ENCODE measurements around the gene IFNA4. TPM values are rescaled to one million over a fixed set of nuclear protein-coding genes. Genes with fewer than 3 reads are reported as not detected.
"Not testable (repeated sequence)": the region's sequence is repeated elsewhere in the genome, so short reads cannot be mapped to it uniquely, and the experiment has no call there.

The IFNA4 gene
- total RNA-seq, 2 experiments from 2014 or later = not detected

GRCh38 chr9:21182810-21183736 is 4.3 kb downstream of the IFNA4 start:
- H3K4me3 ChIP-seq (ENCODE audit: low read depth, low read length, poor library complexity, severe bottlenecking); H2AFZ ChIP-seq (ENCODE audit: low read length); CTCF ChIA-PET (ENCODE audit: unreplicated experiment); H4K20me1 ChIP-seq (ENCODE audit: insufficient read depth, low read length); H3K36me3 ChIP-seq (ENCODE audit: insufficient read depth, low read length); H3K27ac ChIP-seq (ENCODE audit: low read depth, low read length, poor library complexity, severe bottlenecking); H3K4me2 ChIP-seq (ENCODE audit: low read length); BruUV-seq (replicated peaks); H3K79me2 ChIP-seq (ENCODE audit: insufficient read depth, low read depth, low read length); H3K9me2 ChIP-seq (ENCODE audit: insufficient read depth, low read length); intact Hi-C loops (cut with micrococcal nuclease; ENCODE audit: unreplicated experiment); H3K9me3 ChIP-seq (ENCODE audit: low read length); H3K4me1 ChIP-seq (ENCODE audit: insufficient read depth, low read length, poor library complexity, severe bottlenecking): not testable (repeated sequence)
- POLR2A ChIA-PET = interaction anchor here (0.7 kb wide), 1 partner anchor 16 kb away, joined by 3 read pairs; no protein-coding TSS in a partner anchor
- DNase-seq (ENCODE audit: low spot score) = peak; percentile 12
- TF ChIP-seq, protein P1, sequence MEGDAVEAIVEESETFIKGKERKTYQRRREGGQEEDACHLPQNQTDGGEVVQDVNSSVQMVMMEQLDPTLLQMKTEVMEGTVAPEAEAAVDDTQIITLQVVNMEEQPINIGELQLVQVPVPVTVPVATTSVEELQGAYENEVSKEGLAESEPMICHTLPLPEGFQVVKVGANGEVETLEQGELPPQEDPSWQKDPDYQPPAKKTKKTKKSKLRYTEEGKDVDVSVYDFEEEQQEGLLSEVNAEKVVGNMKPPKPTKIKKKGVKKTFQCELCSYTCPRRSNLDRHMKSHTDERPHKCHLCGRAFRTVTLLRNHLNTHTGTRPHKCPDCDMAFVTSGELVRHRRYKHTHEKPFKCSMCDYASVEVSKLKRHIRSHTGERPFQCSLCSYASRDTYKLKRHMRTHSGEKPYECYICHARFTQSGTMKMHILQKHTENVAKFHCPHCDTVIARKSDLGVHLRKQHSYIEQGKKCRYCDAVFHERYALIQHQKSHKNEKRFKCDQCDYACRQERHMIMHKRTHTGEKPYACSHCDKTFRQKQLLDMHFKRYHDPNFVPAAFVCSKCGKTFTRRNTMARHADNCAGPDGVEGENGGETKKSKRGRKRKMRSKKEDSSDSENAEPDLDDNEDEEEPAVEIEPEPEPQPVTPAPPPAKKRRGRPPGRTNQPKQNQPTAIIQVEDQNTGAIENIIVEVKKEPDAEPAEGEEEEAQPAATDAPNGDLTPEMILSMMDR (conservative IDR thresholded peaks at IDR 0.05; ENCODE audit: low read length) = peak; percentile 74

- Histone ChIP-seq H3K4me2 (ENCODE audit: low read length) (no peak overlapping the region), H3K79me2 (ENCODE audit: insufficient read depth, low read depth, low read length) (no peaks in the 10 kb centered on the region), H3K27ac (ENCODE audit: low read depth, low read length, poor library complexity, severe bottlenecking) (no peak overlapping the region), H3K9me3 (ENCODE audit: low read length) (no peaks in the 10 kb centered on the region), H3K4me3 (ENCODE audit: low read depth, low read length, poor library complexity, severe bottlenecking) (no peak overlapping the region), H3K4me1 (ENCODE audit: insufficient read depth, low read length, poor library complexity, severe bottlenecking) (no peaks in the 10 kb centered on the region), H4K20me1 (ENCODE audit: insufficient read depth, low read length) (no peaks in the 10 kb centered on the region), H3K36me3 (ENCODE audit: insufficient read depth, low read length) (no peaks in the 10 kb centered on the region), H3K9me2 (ENCODE audit: insufficient read depth, low read length) (no peaks in the 10 kb centered on the region), H2AFZ (ENCODE audit: low read length) (no peak overlapping the region)
- DNase-seq (ENCODE audit: low spot score) = no peak
- no TSS peak for BruUV-seq (replicated peaks)
- intact Hi-C loops (cut with micrococcal nuclease; ENCODE audit: unreplicated experiment) = no loop called here
- CTCF ChIA-PET (ENCODE audit: unreplicated experiment) = no interaction called here
- no peak for TF ChIP-seq EZH2phosphoT487 (IDR thresholded peaks at IDR 0.05; ENCODE audit: borderline replicate concordance, low read depth, low read length)
- TF ChIP-seq, protein P1 (conservative IDR thresholded peaks at IDR 0.05; ENCODE audit: low read length) = no peak
- POLR2A ChIA-PET = interaction anchor here (0.8 kb wide), 1 partner anchor 27 kb away, joined by 3 read pairs; the partner anchor contains the start of gene IFNA7
Observed at GRCh38 chr9:21174671-21175070, 12.7 kb downstream of the IFNA4 start.

GRCh38 chr9:21172156-21172555 is 15.2 kb downstream of the IFNA4 start:
- ChIA-PET CTCF (ENCODE audit: unreplicated experiment) (no interaction called here), POLR2A (no interaction called here)
- no peaks in the 10 kb centered on the region for H4K20me1 ChIP-seq (ENCODE audit: insufficient read depth, low read length)
- H3K9me2 ChIP-seq (ENCODE audit: insufficient read depth, low read length) = no peaks in the 10 kb centered on the region
- H3K27ac ChIP-seq (ENCODE audit: low read depth, low read length, poor library complexity, severe bottlenecking) = no peak overlapping the region
- H3K4me2 ChIP-seq (ENCODE audit: low read length) = no peak overlapping the region
- no peak overlapping the region for H2AFZ ChIP-seq (ENCODE audit: low read length)
- H3K9me3 ChIP-seq (ENCODE audit: low read length) = no peaks in the 10 kb centered on the region
- no peaks in the 10 kb centered on the region for H3K36me3 ChIP-seq (ENCODE audit: insufficient read depth, low read length)
- H3K4me3 ChIP-seq (ENCODE audit: low read depth, low read length, poor library complexity, severe bottlenecking) = no peak overlapping the region
- BruUV-seq (replicated peaks) = no TSS peak
- no peaks in the 10 kb centered on the region for H3K4me1 ChIP-seq (ENCODE audit: insufficient read depth, low read length, poor library complexity, severe bottlenecking)
- no peaks in the 10 kb centered on the region for H3K79me2 ChIP-seq (ENCODE audit: insufficient read depth, low read depth, low read length)
- no peak for DNase-seq (ENCODE audit: low spot score)
- TF ChIP-seq, protein P1 (conservative IDR thresholded peaks at IDR 0.05; ENCODE audit: low read length) = no peak
- no peak for TF ChIP-seq EZH2phosphoT487 (IDR thresholded peaks at IDR 0.05; ENCODE audit: borderline replicate concordance, low read depth, low read length)
- intact Hi-C loops (cut with micrococcal nuclease; ENCODE audit: unreplicated experiment) = no loop called here

Data from OCI-LY7 (cell line).